Measurements from ENCODE around the gene SERINC5. TPM values are rescaled to one million over a fixed set of nuclear protein-coding genes. Genes with fewer than 3 reads are reported as not detected.

The SERINC5 gene
- polyA plus RNA-seq, 5 donors: 27.0 to 49.0 (median 40.7) TPM

- DNase-seq: no peak
Measured at GRCh38 chr5:80230269-80230992, 25.4 kb downstream of the SERINC5 start.

- DNase-seq: no peak
Measured at GRCh38 chr5:80229902-80230255, 26.0 kb downstream of the SERINC5 start.

GRCh38 chr5:80227979-80228596 lies 27.8 kb downstream of the SERINC5 start:
- no peak for DNase-seq

- no peak for DNase-seq
Measured at GRCh38 chr5:80225934-80226326, 29.9 kb downstream of the SERINC5 start.

GRCh38 chr5:80225189-80225933 lies 30.5 kb downstream of the SERINC5 start:
- DNase-seq: no peak

- DNase-seq: no peak
Measured at GRCh38 chr5:80223561-80223960, 32.3 kb downstream of the SERINC5 start.

GRCh38 chr5:80220245-80220897 lies 35.5 kb downstream of the SERINC5 start:
- no peak for DNase-seq

GRCh38 chr5:80219391-80219790 lies 36.5 kb downstream of the SERINC5 start:
- DNase-seq: no peak

- DNase-seq: no peak
Measured at GRCh38 chr5:80217667-80218066, 38.2 kb downstream of the SERINC5 start.

GRCh38 chr5:80216753-80217596 lies 38.9 kb downstream of the SERINC5 start:
- no peak for DNase-seq

GRCh38 chr5:80216096-80216495 lies 39.8 kb downstream of the SERINC5 start:
- no peak for DNase-seq

- no peak for DNase-seq
Measured at GRCh38 chr5:80215523-80215922, 40.3 kb downstream of the SERINC5 start.

- no peak for DNase-seq
Measured at GRCh38 chr5:80213466-80213865, 42.4 kb downstream of the SERINC5 start.

- no peak for DNase-seq
Measured at GRCh38 chr5:80212171-80212667, 43.6 kb downstream of the SERINC5 start.

GRCh38 chr5:80211327-80211726 lies 44.5 kb downstream of the SERINC5 start:
- DNase-seq: no peak

- DNase-seq: no peak
Measured at GRCh38 chr5:80210014-80210413, 45.8 kb downstream of the SERINC5 start.

GRCh38 chr5:80208381-80208780 lies 47.5 kb downstream of the SERINC5 start:
- no peak for DNase-seq

GRCh38 chr5:80207832-80208231 lies 48.0 kb downstream of the SERINC5 start:
- no peak for DNase-seq

- no peak for DNase-seq
Measured at GRCh38 chr5:80206282-80206681, 49.6 kb downstream of the SERINC5 start.

- no peak for DNase-seq
Measured at GRCh38 chr5:80205846-80206245, 50.0 kb downstream of the SERINC5 start.
